Activated CD4-positive, alpha-beta T cell treated with anti-CD3 and anti-CD28 coated beads for 24 hours (primary cell): ENCODE measurements around the gene STK32C.
"Not testable (repeated sequence)": the region's sequence is repeated elsewhere in the genome, so short reads cannot be mapped to it uniquely, and the experiment has no call there.

Source experiments
- DNase-seq, 2 donors: peaks; one replicate each; pipeline ENCODE4 v3.0.0-alpha.2; 2020; ENCODE audit warnings: low read depth in 2 of 2

STK32C gene

GRCh38 chr10:132319853-132320653 is 12.3 kb upstream of the STK32C start:
- peak in 1 of 2 donors; percentile 27 for DNase-seq

- DNase-seq: not testable (repeated sequence)
These were observed 9.7 kb upstream of the STK32C start for GRCh38 chr10:132317477-132317876.

- no peak for DNase-seq
These were observed 8.4 kb upstream of the STK32C start for GRCh38 chr10:132316133-132316532.

GRCh38 chr10:132314881-132315280 is 7.1 kb upstream of the STK32C start:
- not testable (repeated sequence) for DNase-seq

GRCh38 chr10:132314336-132314735 is 6.6 kb upstream of the STK32C start:
- no peak for DNase-seq

GRCh38 chr10:132313865-132314264 is 6.1 kb upstream of the STK32C start:
- no peak for DNase-seq

- no peak for DNase-seq
These were observed 5.6 kb upstream of the STK32C start for GRCh38 chr10:132313305-132313704.

GRCh38 chr10:132311338-132311939 is 3.7 kb upstream of the STK32C start:
- DNase-seq: no peak

GRCh38 chr10:132310701-132311337 is 3.1 kb upstream of the STK32C start:
- DNase-seq: no peak

- no peak for DNase-seq
These were observed 2.3 kb upstream of the STK32C start for GRCh38 chr10:132309879-132310591.

- no peak for DNase-seq
These were observed 1.7 kb upstream of the STK32C start for GRCh38 chr10:132309471-132309865.

GRCh38 chr10:132308587-132309470 is 1.1 kb upstream of the STK32C start:
- DNase-seq: no peak

- no peak for DNase-seq
These were observed 642 bp downstream of the STK32C start for GRCh38 chr10:132306864-132307751.

GRCh38 chr10:132306343-132306685 is 1.4 kb downstream of the STK32C start:
- no peak for DNase-seq

GRCh38 chr10:132305654-132306342 is 2.0 kb downstream of the STK32C start:
- no peak for DNase-seq

GRCh38 chr10:132304756-132305509 is 2.8 kb downstream of the STK32C start:
- DNase-seq: no peak

GRCh38 chr10:132303361-132304115 is 4.2 kb downstream of the STK32C start:
- no peak for DNase-seq
